ENCODE measurements around the gene TXNDC16.

GRCh38 chr14:52553671-52554575 is 1.6 kb upstream of the TXNDC16 start:
- TF ChIP-seq POLR2A (IDR thresholded peaks at IDR 0.05) = no peak
- TF ChIP-seq EP300 (IDR thresholded peaks at IDR 0.05) = no peak
- TF ChIP-seq, protein P1, sequence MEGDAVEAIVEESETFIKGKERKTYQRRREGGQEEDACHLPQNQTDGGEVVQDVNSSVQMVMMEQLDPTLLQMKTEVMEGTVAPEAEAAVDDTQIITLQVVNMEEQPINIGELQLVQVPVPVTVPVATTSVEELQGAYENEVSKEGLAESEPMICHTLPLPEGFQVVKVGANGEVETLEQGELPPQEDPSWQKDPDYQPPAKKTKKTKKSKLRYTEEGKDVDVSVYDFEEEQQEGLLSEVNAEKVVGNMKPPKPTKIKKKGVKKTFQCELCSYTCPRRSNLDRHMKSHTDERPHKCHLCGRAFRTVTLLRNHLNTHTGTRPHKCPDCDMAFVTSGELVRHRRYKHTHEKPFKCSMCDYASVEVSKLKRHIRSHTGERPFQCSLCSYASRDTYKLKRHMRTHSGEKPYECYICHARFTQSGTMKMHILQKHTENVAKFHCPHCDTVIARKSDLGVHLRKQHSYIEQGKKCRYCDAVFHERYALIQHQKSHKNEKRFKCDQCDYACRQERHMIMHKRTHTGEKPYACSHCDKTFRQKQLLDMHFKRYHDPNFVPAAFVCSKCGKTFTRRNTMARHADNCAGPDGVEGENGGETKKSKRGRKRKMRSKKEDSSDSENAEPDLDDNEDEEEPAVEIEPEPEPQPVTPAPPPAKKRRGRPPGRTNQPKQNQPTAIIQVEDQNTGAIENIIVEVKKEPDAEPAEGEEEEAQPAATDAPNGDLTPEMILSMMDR (IDR thresholded peaks at IDR 0.05) = no peak
- TF ChIP-seq POLR2AphosphoS5 (IDR thresholded peaks at IDR 0.05) = peak; percentile 54
